Right ventricle myocardium inferior (tissue), 1 donor: ENCODE measurements around the gene ERC1. TPM values are rescaled to one million over a fixed set of nuclear protein-coding genes. Genes with fewer than 3 reads are reported as not detected.

ENCODE experiments used
- ATAC-seq: fragments of 200-7000 bp; cut with Tn5 transposase; one replicate; pipeline ENCODE4 v1.9.1; 2020; ENCODE audit warnings: mild to moderate bottlenecking, moderate library complexity
- DNase-seq: peaks from one replicate; pipeline ENCODE4 v3.0.0; 2021; ENCODE audit errors: missing footprints
- intact Hi-C: fragments of 100-400 bp; cut with DNase I; formaldehyde crosslinking; loops from one replicate; pipeline ENCODE4 v1.11.0; 2022
- total RNA-seq: library from RNA; stranded (reverse); fragmentation: NEBNext Ultra II Directional; extraction: Animal tissue kit (Norgen Biotek cat#: 25700); gene quantifications from one replicate; pipeline ENCODE4 v1.2.1, GENCODE V29; 2021
- donor health status: DM: no; HTN: yes; CAD: no; lungs with severe emphysema.

The ERC1 gene
- total RNA-seq, 1 donor from 2014 or later, result 43.1 TPM

- ATAC-seq, result no peak
- DNase-seq, result no peak
- intact Hi-C loops, result no loop called here
These were observed 454.8 kb downstream of the ERC1 start for GRCh38 chr12:1445807-1446206.

- ATAC-seq, result no peak
- intact Hi-C loops, result no loop called here
These were observed 457.3 kb downstream of the ERC1 start for GRCh38 chr12:1448336-1448735.

GRCh38 chr12:1453810-1454209 is 462.8 kb downstream of the ERC1 start:
- intact Hi-C loops, result no loop called here
- ATAC-seq, result no peak

More at GRCh38 chr12:1448336-1448735, 457.3 kb downstream of the ERC1 start:
- DNase-seq, result no peak

GRCh38 chr12:1456885-1457284 is 465.9 kb downstream of the ERC1 start:
- DNase-seq, result no peak
- intact Hi-C loops, result no loop called here
- ATAC-seq, result peak; percentile 65

More at GRCh38 chr12:1453810-1454209, 462.8 kb downstream of the ERC1 start:
- DNase-seq, result no peak

GRCh38 chr12:1457901-1458300 is 466.9 kb downstream of the ERC1 start:
- DNase-seq, result no peak
- intact Hi-C loops, result no loop called here
- ATAC-seq, result no peak

GRCh38 chr12:1459339-1459738 is 468.3 kb downstream of the ERC1 start:
- intact Hi-C loops, result no loop called here
- ATAC-seq, result no peak
- DNase-seq, result no peak

- intact Hi-C loops, result no loop called here
- no peak for DNase-seq
- ATAC-seq, result peak; percentile 81
These were observed 472.3 kb downstream of the ERC1 start for GRCh38 chr12:1463073-1463905.

- DNase-seq, result no peak
- ATAC-seq, result no peak
- intact Hi-C loops, result no loop called here
These were observed 473.9 kb downstream of the ERC1 start for GRCh38 chr12:1464925-1465324.

GRCh38 chr12:1465990-1466389 is 475.0 kb downstream of the ERC1 start:
- intact Hi-C loops, result no loop called here
- ATAC-seq (no peak), DNase-seq (no peak)

- DNase-seq (no peak), ATAC-seq (no peak)
- intact Hi-C loops, result no loop called here
These were observed 475.6 kb downstream of the ERC1 start for GRCh38 chr12:1466481-1467154.

GRCh38 chr12:1467710-1468109 is 476.7 kb downstream of the ERC1 start:
- intact Hi-C loops, result no loop called here

GRCh38 chr12:1469070-1469469 is 478.0 kb downstream of the ERC1 start:
- intact Hi-C loops, result no loop called here
- DNase-seq (no peak), ATAC-seq (peak; percentile 8)

More at GRCh38 chr12:1467710-1468109, 476.7 kb downstream of the ERC1 start:
- no peak for ATAC-seq
- no peak for DNase-seq

- intact Hi-C loops, result loop anchor here (10.0 kb wide), 1 partner anchor 65 kb away; no protein-coding TSS in a partner anchor
- peak; percentile 40 for ATAC-seq
- DNase-seq, result no peak
These were observed 479.0 kb downstream of the ERC1 start for GRCh38 chr12:1470051-1470450.

GRCh38 chr12:1471224-1471623 is 480.2 kb downstream of the ERC1 start:
- no peak for DNase-seq
- ATAC-seq, result no peak
- intact Hi-C loops, result loop anchor here (10.0 kb wide), 1 partner anchor 66 kb away; no protein-coding TSS in a partner anchor

- intact Hi-C loops, result loop anchor here (10.0 kb wide), 1 partner anchor 69 kb away; no protein-coding TSS in a partner anchor
- no peak for ATAC-seq
These were observed 482.4 kb downstream of the ERC1 start for GRCh38 chr12:1473418-1473817.

GRCh38 chr12:1474041-1474573 is 483.1 kb downstream of the ERC1 start:
- DNase-seq, result no peak
- no peak for ATAC-seq
- intact Hi-C loops, result loop anchor here (10.0 kb wide), 1 partner anchor 69 kb away; no protein-coding TSS in a partner anchor

More at GRCh38 chr12:1473418-1473817, 482.4 kb downstream of the ERC1 start:
- DNase-seq, result no peak

GRCh38 chr12:1474574-1475153 is 483.6 kb downstream of the ERC1 start:
- DNase-seq (no peak), ATAC-seq (peak; percentile 73)
- intact Hi-C loops, result loop anchor here (10.0 kb wide), 1 partner anchor 70 kb away; no protein-coding TSS in a partner anchor

GRCh38 chr12:1479645-1480044 is 488.6 kb downstream of the ERC1 start:
- intact Hi-C loops, result loop anchor here (10.0 kb wide), 1 partner anchor 75 kb away; no protein-coding TSS in a partner anchor
- ATAC-seq (no peak), DNase-seq (no peak)

GRCh38 chr12:1481326-1481725 is 490.3 kb downstream of the ERC1 start:
- intact Hi-C loops, result no loop called here
- no peak for ATAC-seq
- no peak for DNase-seq
